ENCODE data around the gene ACSS3.

Gene ACSS3

DNA sequence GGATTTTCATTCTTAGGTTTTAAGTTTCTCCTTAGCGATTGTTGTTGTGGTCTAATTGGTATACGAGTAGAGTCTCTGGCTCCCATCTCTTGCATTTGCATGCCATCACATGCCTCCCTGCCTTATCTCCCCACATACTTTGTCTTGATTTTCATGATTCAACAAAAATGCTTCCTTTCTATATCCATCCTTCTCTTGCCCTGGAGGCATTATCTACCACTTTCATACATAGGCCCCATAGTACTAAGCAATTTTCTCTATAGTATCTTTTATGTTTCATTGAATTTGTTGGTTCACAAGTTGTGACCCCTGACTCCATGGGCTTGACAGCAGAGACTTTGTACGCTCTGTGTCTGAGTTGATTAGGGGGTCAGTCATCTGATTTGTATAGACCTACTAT, 226.1 kb downstream of the ACSS3 start:
- DNase-seq, result no peak
